ENCODE results near the gene DDX39A.
"Not testable (repeated sequence)": the region's sequence is repeated elsewhere in the genome, so short reads cannot be mapped to it uniquely, and the experiment has no call there.

The DDX39A gene

DNA sequence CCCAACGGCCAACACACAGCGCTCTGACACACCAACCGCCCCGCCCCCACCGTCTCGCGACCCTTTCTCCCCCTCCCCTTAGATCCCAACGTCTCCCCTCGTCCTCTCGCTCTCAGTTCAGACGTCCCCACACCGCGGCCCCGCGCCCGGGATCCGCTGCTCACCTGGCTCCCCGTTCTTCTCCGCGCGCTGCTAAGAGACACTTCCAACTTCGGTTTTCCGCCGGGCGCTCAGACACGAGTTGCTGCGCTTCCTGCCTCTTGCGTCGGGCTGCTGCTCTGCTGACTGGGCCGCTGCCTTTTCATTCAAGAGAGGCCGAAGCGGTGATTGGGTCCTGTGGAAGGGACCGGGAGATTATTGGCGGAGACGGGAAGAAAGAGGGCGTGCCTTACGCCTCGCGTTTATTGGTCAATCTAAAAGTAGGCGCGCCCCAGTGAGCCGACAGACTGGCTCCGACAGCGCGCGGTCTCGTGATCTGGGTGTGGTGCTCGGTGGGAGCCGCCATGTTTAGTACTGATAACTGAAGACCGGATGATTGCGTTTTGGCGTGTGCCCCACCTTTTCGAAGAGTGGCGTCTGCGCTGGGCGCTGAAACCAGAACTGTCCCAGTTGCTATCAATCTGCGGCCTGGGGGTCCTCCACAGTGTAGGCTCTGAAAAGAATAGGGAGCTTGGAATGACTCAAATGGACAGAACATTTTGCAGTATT lies at the start of gene DDX39A:
TSS of gene DDX39A (minus strand) at position 236 of the 708 bp plus-strand sequence. CDS start 6,121 bp downstream, outside the sequence.
- peak; percentile 99 for DNase-seq

DNA sequence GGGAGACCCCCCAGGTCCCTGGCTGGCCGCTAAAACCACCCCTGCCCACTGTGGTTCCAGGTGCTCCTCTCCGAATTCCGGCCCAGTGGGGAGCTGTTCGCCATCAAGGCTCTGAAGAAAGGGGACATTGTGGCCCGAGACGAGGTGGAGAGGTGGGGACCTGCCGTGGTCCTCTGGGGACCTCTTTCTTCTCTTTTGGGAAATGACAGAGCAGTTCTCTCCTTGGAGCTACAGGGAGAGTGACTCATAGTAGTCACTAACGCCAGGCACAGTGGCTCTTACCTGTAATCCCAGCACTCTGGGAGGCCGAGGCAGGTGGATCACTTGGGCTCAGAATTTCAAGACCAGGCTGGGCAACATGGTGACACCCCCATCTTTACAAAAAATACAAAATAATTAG lies 48.7 kb upstream of the DDX39A start:
- no peak for DNase-seq

DNA sequence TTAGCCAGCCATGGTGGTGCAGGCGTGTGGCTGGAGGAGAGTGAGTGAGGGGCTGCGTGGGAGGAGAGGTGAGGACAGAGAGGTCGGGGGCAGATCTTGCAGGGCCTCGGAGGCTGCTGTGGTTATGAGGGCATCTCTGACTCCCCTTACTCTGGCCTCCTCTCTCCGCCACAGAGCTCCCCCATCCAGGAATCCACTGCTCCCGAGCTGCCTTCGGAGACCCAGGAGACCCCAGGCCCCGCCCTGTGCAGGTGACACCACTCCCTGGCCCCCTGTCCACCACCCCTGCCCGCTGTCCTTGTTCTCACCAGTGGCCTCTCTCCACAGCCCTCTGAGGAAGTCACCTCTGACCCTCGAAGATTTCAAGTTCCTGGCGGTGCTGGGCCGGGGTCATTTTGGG lies 48.2 kb upstream of the DDX39A start:
- no peak for DNase-seq

DNA sequence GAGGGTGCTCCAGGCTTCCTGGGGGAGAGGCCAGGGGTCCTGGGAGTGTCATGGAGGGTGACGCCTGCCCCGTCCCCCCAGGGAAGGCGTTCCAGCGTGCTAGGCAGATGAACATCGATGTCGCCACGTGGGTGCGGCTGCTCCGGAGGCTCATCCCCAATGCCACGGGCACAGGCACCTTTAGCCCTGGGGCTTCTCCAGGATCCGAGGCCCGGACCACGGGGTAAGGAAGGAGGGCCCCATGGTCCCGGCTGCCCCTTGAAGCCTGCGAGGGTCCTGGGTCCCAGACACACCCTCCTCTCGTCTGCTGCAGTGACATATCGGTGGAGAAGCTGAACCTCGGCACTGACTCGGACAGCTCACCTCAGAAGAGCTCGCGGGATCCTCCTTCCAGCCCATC lies 44.6 kb upstream of the DDX39A start:
- DNase-seq, result no peak

DNA sequence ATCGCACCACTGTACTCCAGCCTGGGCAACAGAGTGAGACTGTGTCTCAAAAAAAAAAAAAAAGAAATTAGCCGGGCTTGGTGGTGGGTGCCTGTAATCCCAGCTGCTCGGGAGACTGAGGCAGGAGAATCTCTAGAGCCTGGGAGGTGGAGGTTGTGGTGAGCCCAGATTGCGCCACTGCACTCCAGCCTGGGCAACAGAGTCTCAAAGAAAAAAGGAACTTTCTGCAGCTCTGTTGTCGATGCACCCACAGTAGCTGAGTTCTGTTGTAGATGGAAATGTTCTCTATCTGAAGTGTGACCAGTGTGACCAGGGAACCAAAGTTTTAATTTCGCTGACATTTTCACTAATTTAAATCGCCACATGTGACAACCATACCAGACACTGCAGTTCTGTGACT lies 43.3 kb upstream of the DDX39A start:
- DNase-seq, result not testable (repeated sequence)

DNA sequence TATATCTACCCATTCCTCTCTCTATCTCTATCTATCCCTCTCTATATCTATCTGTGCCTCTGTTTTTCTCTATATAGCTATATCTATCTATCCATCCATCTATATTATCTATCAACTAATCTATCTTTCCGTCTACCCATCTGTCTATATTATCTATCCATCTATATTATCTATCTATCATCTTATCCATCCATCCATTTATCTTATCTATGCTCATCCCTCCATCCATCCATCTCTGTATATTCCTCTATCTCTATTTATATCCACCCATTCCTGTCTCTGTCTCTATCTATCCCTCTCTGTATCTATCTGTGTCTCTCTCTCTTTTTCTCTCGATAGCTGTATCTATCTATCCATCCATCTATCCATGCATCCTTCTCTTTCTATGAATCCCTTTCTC lies 41.8 kb upstream of the DDX39A start:
- DNase-seq, result no peak

DNA sequence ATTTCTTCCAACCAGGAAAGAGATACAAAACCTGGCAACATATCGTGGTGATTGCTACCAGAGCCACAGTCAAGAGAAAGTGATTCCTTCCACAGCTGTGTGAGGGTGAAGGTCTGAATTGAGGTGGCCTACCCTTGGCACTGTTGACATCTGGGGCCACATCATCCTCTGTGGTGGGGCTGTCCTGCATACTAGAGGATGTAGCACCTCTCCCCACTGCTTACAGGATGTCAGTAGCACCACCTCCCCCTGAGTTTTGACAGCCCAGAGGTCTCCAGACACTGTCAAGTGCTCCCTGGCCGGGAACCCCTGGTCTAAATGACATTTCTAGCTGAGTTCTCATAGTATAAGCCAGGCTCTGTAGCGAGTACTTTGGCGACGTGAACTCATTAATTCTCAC lies 40.6 kb upstream of the DDX39A start:
- peak; percentile 60 for DNase-seq

DNA sequence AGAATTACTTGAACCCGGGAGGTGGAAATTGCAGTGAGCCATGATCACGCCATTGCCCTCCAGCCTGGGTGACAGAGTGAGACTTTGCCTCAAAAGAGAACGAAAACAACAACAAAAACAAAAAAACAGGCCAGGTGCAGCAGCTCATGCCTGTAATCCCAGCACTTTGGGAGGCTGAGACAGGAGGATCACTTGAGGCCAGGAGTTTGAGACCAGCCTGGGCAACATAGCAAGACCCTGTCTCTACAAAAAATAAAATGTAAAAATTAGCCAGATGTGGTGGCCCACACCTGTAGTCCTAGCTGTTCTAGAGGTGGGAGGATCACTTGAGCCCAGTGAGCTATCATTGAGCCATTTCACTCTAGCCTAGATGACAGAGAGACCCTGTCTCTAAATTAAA lies 33.2 kb upstream of the DDX39A start:
- DNase-seq, result not testable (repeated sequence)

DNA sequence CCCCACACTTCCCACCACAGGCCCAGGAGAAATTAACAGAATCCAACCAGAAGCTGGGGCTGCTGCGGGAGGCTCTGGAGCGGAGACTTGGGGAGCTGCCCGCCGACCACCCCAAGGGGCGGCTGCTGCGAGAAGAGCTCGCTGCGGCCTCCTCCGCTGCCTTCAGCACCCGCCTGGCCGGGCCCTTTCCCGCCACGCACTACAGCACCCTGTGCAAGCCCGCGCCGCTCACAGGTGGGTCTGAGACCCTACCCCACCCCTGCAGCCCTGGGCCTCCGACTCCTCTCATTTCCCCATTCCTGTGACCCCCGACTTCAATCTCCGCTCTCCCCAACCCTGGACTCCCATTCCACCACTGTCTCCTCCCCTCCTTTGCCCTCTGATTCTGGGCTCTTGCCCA lies 31.7 kb upstream of the DDX39A start:
- no peak for DNase-seq

DNA sequence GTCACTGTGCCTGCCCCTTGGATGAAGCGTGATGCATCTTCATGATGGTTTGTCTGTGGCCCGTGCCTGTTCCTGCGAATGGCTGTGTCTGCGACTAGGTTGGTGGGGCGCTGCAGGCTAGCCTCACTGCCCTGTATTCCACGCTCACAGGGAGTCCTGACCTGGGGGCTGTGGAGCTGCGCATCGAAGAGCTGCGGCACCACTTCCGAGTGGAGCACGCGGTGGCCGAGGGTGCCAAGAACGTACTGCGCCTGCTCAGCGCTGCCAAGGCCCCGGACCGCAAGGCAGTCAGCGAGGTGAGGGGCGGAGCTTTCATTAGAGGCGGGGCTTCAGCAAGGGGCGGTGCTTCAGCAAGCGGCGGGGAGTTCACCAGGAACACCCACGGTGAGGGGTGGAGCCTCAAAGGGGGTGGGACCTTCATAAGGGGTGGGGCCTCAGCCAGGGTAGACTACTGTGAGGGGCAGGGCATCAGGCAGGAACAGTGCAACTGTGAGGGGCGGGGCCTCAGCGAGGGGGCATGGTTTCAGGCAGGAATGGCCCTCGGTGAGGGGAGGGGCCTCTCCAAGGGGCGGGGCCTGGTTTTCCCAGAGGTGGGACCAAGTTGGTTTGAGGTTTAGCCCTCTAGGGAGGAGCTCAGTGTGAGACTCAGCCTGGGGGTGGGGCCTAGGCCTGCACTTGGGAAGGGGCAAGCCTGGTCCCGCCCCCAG lies 31.2 kb upstream of the DDX39A start:
- peak; percentile 74 for DNase-seq

DNA sequence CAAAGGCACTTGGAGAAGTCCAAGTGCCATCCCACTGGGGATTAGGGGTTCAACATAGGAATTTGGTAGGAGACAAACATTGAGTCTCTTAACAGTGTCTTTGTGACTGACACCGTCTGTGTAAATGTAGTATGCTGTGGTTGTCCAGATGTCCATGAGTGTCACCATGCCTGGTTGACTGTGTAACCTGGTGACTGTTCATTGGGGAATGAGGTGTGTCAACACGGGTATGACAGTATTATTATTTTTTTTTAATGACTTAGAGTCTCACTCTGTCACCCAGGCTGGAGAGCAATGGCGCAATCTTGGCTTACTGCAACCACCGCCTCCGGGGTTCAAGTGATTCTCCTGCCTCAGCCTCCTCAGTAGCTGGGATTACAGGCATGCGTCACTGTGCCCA lies 30.2 kb upstream of the DDX39A start:
- no peak for DNase-seq

DNA sequence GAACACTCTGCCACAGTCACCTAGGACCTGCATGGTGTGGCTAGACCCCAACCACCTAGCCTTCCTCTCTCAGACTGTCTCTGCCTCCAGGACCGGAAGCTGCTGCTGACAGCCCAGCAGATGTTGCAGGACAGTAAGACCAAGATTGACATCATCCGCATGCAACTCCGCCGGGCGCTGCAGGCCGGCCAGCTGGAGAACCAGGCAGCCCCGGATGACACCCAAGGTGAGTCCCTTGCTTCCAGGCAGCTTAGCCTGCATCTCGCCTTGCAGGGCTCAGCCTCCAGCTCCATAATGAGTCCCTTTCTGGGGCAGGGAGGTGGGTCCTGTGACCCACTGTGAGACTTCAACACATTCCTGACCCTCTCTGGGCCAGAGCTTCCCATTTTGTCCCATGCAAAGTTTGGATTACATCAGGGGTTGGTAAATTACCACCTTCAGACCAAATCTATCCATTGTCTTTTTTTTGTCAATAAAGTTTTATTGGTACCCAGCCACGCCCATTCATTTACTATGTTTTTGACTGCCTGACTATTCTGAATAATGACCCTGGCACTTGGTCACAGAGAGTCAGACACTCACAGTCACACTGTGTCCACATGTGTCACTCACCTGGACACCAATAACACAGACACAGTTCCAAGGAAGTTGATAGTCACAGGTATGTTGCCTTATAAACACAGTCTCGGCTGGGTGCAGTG lies 27.3 kb upstream of the DDX39A start:
- DNase-seq, result no peak

DNA sequence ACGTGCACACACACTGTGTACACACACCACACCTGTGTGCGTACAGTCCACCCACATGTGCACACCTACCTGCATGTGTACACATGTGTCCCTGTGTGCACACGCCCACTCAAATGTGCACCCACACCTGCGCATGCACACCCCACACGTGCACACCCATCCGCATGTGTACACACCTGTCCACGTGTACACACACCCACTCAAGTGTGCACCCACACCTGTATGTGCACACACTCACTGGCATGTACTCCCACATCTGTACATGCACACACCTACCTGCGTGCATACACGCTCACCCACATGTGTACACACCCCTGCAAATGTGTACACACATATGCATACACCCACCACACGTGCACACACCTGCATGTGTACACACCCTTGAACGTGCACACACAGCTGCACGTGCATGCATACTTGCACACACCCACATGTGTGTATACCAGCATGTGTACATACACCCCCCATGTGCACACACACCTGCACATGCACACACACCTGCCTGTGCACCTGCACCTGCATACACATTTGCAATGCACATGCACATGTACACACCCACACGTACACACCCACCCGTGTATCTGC lies 24.6 kb upstream of the DDX39A start:
- no peak for DNase-seq

DNA sequence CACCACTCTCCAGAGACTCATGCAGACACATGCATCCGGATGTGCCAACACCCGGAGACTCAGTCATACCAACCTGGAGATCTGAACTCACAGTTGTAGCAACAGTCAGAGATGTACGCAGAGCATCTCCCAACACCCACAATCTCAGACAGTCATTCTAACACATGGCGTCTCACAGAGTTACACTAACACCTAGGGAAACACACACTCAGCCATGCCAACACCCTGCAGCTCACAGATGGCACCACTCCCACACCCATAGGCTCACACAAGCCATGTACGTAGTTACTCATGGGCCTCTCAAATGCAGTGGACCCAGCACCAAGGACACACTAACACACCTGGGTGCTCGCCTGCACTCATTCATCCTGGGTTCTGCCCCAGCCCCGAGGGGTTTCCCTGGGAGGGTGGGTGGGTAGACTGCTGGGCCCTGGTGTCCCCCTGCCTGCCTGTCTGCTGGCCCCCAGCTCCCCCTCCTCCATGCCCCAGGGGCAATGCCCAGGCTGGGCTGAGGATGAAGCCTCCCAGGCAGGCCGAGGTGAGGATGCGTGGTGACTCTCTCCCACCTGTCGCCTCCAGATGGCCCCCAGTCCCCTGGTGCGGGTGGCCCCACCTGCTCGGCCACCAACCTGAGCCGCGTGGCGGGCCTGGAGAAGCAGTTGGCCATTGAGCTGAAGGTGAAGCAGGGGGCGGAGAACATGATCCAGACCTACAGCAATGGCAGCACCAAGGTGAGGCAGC lies 23.9 kb upstream of the DDX39A start:
- DNase-seq, result no peak

DNA sequence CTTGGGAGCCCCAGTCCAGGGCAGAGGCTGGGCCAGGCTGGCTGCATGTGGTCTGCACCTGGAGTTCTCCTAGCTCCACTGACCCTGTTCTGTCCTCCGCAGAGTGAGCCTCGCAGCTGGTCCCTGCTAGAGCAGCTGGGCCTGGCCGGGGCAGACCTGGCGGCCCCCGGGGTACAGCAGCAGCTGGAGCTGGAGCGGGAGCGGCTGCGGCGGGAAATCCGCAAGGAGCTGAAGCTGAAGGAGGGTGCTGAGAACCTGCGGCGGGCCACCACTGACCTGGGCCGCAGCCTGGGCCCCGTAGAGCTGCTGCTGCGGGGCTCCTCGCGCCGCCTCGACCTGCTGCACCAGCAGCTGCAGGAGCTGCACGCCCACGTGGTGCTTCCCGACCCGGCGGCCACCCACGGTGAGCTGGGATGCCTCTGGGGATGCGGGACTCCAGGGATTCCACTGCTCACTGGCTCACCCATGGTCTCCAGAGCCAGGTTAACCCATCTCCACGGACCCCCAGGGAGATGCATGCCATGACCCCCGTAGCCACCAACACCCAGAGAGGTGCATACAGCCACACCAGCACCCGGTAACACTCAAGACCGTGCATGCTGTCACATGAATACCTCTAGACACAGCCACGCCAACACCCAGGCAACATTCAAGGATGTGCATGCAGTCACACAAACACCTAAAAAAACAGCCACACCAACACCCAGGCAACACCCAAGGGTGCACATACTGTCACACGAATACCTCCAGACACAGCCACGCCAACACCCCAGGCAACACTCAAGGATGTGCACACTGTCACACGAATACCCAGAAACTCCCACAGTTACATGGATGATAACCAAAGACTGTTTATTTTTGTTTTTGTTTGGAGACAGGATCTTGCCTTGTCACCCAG lies 22.1 kb upstream of the DDX39A start:
- no peak for DNase-seq

DNA sequence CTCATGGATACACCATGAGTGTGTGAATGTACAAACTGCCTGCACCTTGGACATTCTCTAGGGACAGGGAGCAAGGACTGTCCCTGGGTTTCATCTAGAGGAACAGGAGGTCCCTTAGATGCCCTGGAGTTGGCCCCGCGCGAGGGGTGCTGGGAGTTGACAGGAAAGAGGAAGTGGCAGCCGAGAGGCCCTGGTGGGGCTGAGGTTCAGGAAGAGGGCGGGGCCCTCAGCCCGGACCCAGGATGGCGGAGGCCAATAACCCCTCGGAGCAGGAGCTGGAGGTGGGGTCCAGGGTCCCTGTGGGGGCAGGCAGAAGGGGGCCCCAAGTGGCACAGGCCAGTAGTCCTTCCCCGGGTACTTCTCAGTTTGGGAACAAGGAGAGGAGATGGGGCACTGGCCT lies 20.9 kb upstream of the DDX39A start:
- peak; percentile 79 for DNase-seq

DNA sequence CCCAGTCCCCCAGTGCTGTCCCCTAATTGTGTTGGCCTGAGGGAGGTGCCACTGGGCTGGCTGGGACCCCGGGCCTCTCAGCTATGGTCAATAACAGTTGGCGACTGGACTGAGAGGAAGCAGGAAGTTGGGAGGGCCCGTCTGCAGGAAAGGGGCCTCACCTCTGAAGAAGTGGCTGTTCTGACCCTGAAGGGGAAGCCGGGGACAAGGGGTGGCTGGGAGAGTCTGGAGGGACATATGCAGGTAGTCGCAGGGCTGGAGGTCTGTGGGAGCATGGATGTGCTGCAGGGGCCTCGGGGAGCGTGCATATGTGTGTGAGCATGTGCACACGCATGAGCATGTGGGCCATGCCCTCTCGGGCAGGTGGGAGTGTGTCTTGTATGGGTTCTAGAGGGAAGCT lies 19.9 kb upstream of the DDX39A start:
- DNase-seq, result no peak

DNA sequence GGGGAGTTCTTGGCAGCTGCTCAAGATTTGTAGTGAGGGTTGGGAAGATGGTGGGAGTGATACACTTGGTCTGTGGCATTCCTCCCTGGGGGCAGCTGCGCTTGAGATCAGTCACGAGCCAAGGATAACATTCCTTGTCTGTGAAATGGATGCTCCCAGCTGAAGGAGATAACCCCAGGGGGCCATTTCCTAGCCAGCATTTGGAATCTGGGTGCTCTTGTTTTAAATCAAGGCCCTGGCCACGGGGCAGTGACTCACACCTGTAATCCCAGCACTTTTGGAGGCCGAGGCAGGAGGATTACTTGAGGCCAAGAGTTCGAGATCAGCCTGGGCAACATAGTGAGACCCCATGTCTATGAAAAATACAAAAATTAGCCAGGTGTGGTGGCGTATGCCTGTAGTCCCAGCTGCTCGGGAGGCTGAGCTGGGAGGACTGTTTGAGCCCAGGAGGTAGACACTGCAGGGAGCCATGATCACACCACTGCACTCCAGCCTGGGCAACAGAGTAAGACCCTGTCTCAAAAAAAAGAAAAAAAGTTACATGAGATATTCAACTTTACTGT lies 18.5 kb upstream of the DDX39A start:
- no peak for DNase-seq

DNA sequence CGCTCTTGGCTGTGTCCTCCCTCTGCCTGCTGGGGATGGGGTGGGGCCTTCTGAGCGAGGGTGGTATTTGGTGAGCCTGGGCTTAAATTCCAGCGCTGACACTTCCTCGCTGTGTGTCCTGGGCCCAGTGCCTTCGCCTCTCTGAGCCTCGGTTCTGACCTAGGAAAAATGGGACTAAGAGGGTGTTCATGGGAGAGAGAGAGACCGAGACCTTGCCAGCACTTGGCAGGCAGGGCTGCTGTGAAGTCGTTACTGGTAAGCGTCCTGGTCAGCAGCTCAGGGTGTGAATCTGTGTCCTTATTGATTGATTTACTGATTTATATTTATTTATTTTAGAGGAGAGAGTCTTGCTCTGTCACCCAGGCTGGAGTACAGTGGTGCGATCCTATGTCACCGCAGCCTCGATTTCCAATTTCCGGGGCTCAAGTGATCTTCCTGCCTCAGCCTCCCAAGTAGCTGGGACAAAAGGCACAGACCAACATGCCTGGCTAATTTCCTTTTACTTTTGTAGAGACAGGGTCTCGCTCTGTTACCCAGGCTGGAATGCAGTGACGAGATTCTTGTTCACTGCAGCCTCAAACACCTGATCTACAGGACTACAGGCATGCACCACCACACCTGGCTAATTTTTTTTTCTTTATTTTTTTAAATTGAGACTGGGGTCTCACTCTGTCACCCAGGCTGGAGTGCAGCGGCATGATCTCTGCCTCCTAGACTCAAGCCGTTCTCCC lies 16.3 kb upstream of the DDX39A start:
- no peak for DNase-seq

DNA sequence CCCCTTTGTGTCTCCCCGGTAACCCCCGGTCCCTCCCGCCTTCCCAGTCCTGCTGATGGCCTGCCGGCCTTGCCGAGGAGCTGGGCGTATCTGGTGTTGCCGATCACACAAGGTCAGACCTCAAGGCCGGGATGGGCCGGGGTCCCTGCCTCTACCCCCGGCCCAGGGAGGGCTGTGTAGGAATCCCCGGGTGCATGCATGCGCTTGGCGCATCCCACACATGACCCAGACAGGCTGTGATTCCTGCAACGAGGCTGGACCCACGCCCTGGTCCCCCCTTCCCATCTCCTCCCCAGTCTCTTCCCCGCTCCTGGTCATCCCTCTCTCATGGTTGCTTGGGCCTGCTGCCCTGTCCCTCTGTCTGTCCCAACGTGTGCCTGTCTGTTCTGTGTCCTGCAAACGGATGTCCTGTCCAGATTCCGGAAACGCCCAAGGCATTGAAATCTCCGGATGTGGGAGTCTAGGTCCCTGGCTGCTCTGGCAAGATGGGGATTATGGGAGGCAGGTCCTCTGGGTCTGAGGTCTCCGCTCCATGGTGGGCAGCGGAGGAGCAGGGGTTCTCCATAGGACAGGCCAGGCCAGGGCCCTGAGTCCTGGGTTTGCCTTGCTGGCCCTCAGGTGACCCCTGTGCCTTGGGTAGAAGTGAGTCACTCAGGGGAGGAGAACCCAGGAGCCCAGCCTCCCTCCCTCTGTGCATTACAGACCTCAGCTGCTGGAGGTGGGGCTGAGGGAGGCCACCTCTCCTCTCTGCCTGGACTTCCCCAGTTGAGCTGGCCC lies 15.6 kb upstream of the DDX39A start:
- DNase-seq, result peak; percentile 48

Data from CD4-positive, alpha-beta T cell treated with Interleukin-12 subunit alpha and Interleukin-12 subunit beta, for 1 hour (primary cell).